ENCODE data around the gene ZNF20.
"Not testable (repeated sequence)": the region's sequence is repeated elsewhere in the genome, so short reads cannot be mapped to it uniquely, and the experiment has no call there.

The ZNF20 gene

DNA sequence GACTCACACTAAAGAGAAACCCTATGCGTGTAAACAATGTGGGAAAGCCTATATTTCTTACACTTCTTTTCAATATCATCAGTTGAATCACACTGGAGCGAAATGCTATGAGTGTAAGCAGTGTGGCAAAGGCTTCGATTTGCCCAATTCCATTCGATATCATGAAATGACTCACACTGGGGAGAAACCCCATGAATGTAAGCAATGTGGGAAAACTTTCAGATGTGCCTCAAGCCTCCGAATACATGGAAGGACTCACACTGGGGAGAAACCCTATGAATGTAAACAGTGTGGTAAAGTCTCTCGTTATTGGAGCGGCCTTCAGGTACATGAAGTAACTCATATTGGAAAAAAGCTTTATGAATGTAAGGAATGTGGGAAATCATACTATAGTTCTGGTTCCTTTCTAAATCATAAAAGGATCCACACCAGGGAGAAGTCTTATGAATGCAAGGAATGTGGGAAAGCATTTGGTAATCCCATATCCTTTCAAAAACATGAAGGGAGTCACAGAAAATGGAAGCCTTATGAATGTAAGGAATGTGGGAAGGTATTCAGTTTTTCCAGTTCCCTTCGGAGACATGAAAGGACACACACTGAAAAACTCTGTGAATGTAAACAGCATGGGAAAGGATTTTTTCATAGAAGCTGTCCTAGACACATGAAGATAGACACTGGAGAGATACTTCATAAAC, 28.1 kb downstream of the ZNF20 start:
- DNase-seq, result no peak

DNA sequence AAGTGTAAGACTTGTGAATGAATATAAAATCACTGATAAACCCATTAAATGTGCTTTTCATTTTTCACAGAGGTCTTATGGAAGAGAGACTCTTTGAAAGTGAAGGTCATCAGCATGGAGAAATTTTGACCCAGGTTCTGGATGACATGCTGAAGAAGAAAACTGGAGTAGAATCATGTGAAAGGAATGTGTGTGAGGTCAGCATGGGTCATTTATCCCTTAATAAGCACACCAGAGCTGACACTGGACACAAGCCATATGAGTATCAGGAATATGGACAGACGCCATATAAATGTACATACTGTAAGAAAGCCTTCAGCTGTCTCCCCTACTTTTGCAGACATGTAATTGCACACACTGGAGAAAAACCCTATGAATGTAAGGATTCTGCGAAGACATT, 29.0 kb downstream of the ZNF20 start:
- DNase-seq, result no peak

DNA sequence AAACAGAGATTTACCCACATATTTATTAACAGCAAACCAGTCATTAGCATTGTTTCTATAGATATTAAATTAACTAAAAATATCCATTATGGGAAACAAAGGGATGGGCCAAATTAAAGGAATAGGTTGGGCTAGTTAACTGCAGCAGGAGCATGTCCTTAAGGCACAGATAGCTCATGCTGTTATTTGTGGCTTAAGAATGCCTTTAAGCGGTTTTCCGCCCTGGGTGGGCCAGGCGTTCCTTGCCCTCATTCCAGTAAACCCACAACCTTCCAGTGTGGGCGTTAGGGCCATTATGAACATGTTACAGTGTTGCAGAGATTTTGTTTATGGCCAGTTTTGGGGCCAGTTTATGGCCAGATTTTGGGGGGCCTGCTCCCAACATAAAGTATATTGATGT, 36.2 kb downstream of the ZNF20 start:
- DNase-seq, result not testable (repeated sequence)

GRCh38 chr19:12098040-12098439, 42.1 kb downstream of the ZNF20 start:
- DNase-seq, result no peak

DNA sequence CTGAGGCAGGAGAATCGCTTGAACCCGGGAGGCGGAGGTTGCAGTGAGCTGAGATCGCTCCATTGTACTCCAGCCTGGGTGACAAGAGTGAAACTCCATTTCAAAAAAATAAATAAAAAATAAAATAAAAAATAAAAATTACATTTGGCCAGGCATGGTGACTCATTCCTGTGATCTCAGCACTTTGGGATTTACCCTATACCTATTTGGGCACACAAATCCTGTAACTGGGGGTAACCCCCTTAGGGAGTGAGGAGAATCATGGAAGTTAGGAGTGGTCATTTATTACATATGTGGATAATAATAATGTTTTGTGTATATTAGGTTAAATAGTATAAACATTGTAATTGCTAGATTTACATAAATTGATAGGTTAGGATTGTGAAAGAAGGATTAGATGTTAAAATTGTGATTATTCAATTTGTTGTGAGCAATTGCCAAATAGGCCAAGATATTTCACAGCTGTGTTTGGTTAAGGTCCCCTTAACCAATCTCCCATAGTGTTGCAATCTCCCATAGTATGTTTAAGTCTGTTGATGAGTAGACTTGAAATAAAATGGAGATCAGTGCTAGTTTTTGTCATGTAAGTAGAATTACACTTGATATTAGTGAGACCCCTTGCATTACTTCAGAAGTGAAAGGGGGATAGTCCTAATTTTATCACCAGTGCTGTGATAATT, 44.9 kb downstream of the ZNF20 start:
- DNase-seq, result no peak

- no peak for DNase-seq
Measured at GRCh38 chr19:12093777-12094176, 46.4 kb downstream of the ZNF20 start.

DNA sequence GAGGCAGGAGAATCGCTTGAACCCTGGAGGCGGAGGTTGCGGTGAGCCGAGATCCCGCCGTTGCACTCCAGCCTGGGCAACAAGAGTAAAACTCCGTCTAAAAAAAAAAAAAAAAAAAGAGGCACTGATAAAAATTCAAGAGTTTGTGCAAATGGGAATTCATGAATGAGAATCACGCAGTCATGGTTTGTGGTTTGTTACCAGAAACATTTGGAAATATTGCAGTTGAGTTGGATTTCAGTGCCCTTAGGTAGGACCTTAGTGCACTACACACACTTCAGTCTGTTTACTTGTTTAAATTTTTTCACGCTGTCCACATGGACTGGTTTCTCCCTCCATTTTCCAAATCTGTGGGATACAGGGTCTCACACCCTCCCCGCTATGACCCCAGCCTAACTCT, 47.2 kb downstream of the ZNF20 start:
- DNase-seq, result no peak

- DNase-seq, result peak; percentile 28
Measured at GRCh38 chr19:12092065-12092867, 47.9 kb downstream of the ZNF20 start.

DNA sequence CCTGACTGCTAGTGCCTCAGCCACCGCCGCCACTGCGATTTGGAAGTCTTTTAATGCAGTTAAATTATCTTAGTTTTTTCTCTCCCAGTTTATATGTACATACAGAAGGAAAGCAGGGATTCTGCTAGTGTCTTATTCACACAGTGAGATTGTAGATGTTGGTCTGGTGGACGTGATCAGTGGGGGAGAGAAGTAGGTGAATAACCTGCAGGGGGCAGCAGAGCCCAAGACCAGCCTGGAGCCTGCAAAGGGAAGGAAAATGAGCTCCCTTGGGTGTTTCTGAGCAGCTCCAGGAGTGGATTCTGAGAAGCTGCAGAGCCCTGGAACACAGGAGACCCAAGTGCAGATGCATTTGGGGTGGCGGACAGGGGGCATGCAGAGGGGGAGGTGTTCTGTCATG, 49.3 kb downstream of the ZNF20 start:
- DNase-seq, result peak; percentile 34

DNA sequence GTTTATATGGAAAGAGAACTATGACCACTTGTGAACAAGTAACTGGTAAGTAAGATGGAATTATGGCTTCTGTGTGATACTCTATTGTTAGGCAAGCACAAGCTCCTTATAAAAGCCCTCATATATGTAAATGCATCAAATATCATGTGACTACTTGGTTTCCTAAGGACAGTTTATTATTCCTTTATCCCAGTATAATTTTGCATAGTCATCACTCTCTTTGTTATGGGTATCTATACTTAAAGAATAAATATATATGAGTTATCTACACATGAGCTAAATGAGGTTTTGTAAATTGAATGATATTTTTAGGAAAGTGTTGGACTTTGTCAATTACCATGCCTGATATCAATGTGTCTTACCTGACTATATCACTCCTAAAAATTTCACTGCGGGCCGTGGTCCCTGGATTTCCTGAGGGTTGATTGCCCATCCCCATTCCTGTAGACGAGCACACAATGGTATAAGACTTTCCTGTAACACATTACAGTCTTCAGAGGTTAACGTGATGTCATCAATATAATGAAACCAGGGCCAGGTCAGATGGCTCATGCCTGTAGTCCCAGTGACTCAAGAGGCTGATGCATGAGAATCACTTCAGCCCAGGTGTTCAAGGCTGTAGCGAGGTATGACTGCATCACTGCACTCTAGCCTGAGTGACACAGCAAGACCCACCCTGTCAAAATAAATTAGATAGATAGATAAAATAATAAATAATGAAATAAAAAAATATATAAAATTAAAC, 54.9 kb downstream of the ZNF20 start:
- DNase-seq, result no peak

GRCh38 chr19:12083336-12083735, 56.8 kb downstream of the ZNF20 start:
- DNase-seq, result not testable (repeated sequence)

All from activated CD4-positive, alpha-beta T cell treated with anti-CD3 and anti-CD28 coated beads for 1 hour (primary cell).